OCI-M2 (cell line): ENCODE measurements around the gene CARD6.
"Not testable (repeated sequence)": the region's sequence is repeated elsewhere in the genome, so short reads cannot be mapped to it uniquely, and the experiment has no call there.

ENCODE experiments used
- DNase-seq: peaks from one replicate; lab custom pipeline; 2025; ENCODE audit not compliant: unreplicated experiment; lab: John Stamatoyannopoulos, UW

The CARD6 gene

GRCh38 chr5:40827188-40827977 lies 13.8 kb upstream of the CARD6 start:
- no peak for DNase-seq

GRCh38 chr5:40828021-40828631 lies 13.0 kb upstream of the CARD6 start:
- DNase-seq, result no peak

- DNase-seq, result no peak
Measured at GRCh38 chr5:40828690-40829661, 12.2 kb upstream of the CARD6 start.

GRCh38 chr5:40829748-40830533 lies 11.2 kb upstream of the CARD6 start:
- DNase-seq, result no peak

GRCh38 chr5:40831346-40832210 lies 9.6 kb upstream of the CARD6 start:
- DNase-seq, result no peak

- DNase-seq, result no peak
Measured at GRCh38 chr5:40832345-40832744, 8.8 kb upstream of the CARD6 start.

- no peak for DNase-seq
Measured at GRCh38 chr5:40833712-40834229, 7.4 kb upstream of the CARD6 start.

- DNase-seq, result no peak
Measured at GRCh38 chr5:40834391-40834848, 6.7 kb upstream of the CARD6 start.

GRCh38 chr5:40834849-40835787 lies 6.0 kb upstream of the CARD6 start, which contains the start of gene RPL37:
Gene RPL37 (minus strand): TSS chr5:40835222. CDS start chr5:40835185, 37 bp downstream.
- peak; percentile 73 for DNase-seq

GRCh38 chr5:40838086-40838485 lies 3.1 kb upstream of the CARD6 start:
- no peak for DNase-seq

- DNase-seq, result no peak
Measured at GRCh38 chr5:40842351-40842750, 1.2 kb downstream of the CARD6 start.

- DNase-seq, result no peak
Measured at GRCh38 chr5:40844565-40844964, 3.4 kb downstream of the CARD6 start.

- no peak for DNase-seq
Measured at GRCh38 chr5:40846371-40846770, 5.2 kb downstream of the CARD6 start.

- DNase-seq, result no peak
Measured at GRCh38 chr5:40847525-40847924, 6.4 kb downstream of the CARD6 start.

- no peak for DNase-seq
Measured at GRCh38 chr5:40853632-40854192, 12.5 kb downstream of the CARD6 start.

GRCh38 chr5:40860711-40861110 lies 19.5 kb downstream of the CARD6 start:
- no peak for DNase-seq

- DNase-seq, result not testable (repeated sequence)
Measured at GRCh38 chr5:40865004-40865403, 23.8 kb downstream of the CARD6 start.

- DNase-seq, result no peak
Measured at GRCh38 chr5:40866844-40867243, 25.7 kb downstream of the CARD6 start.
